Karpas-422 (cell line): Measurements from ENCODE around the gene ATP8A2. TPM values are rescaled to one million over a fixed set of nuclear protein-coding genes. Genes with fewer than 3 reads are reported as not detected.

Experiments
- DNase-seq: peaks from one replicate; pipeline ENCODE4 v3.0.0-alpha.2; 2015
- H2AFZ ChIP-seq: fragments of 200-600 bp; sonication (generic); 2 replicates; pipeline ENCODE4 v1.6.1; 2014; ENCODE audit warnings: antibody characterized with exemption, low read length, mixed read lengths
- H3K27ac ChIP-seq: fragments of 200-600 bp; sonication (generic); 2 replicates; pipeline ENCODE4 v1.5.1; 2014; ENCODE audit warnings: mild to moderate bottlenecking, low read length, moderate library complexity
- H3K27me3 ChIP-seq: fragments of 200-600 bp; sonication (generic); 2 replicates; pipeline ENCODE4 v1.6.1; 2014; ENCODE audit warnings: low read length, mixed read lengths
- H3K36me3 ChIP-seq: fragments of 200-600 bp; sonication (generic); 2 replicates; pipeline ENCODE4 v1.6.1; 2014; ENCODE audit warnings: low read length, mixed read lengths; ENCODE audit not compliant: insufficient read depth
- H3K4me1 ChIP-seq: fragments of 200-600 bp; sonication (generic); 2 replicates; pipeline ENCODE4 v1.6.1; 2014; ENCODE audit warnings: mild to moderate bottlenecking, low read length, mixed read lengths
- H3K4me2 ChIP-seq: fragments of 200-600 bp; sonication (generic); 2 replicates; pipeline ENCODE4 v1.6.1; 2014; ENCODE audit warnings: low read length, low read depth, mild to moderate bottlenecking; ENCODE audit not compliant: poor library complexity, severe bottlenecking
- H3K4me3 ChIP-seq: fragments of 200-600 bp; sonication (generic); 2 replicates; pipeline ENCODE4 v1.5.1; 2014; ENCODE audit warnings: mild to moderate bottlenecking, antibody characterized with exemption, low read length, mixed read lengths
- H3K79me2 ChIP-seq: fragments of 200-600 bp; sonication (generic); 2 replicates; pipeline ENCODE4 v1.6.1; 2014; ENCODE audit warnings: mild to moderate bottlenecking, low read length, mixed read lengths
- H3K9ac ChIP-seq: fragments of 200-600 bp; sonication (generic); 2 replicates; pipeline ENCODE4 v1.6.0; 2014; ENCODE audit warnings: low read length
- H3K9me2 ChIP-seq: fragments of 200-600 bp; sonication (generic), shearing (Covaris generic); replicated peaks from 2 replicates; pipeline ENCODE4 v1.6.0; 2014; ENCODE audit warnings: mild to moderate bottlenecking, low read length, moderate library complexity; ENCODE audit not compliant: insufficient read depth
- H3K9me3 ChIP-seq: fragments of 300-700, 200-600 bp; sonication (generic); 2 replicates; pipeline ENCODE4 v1.6.1; 2014; ENCODE audit warnings: low read length, mixed read lengths
- H4K20me1 ChIP-seq: fragments of 200-600 bp; sonication (generic); 2 replicates; pipeline ENCODE4 v1.6.1; 2014; ENCODE audit warnings: mild to moderate bottlenecking, antibody characterized with exemption, low read length, low read depth; ENCODE audit not compliant: insufficient read depth
- total RNA-seq: library from RNA; depleted of rRNA; stranded (reverse); fragments of >200 nt; shearing (Covaris generic); gene quantifications from 2 replicates; pipeline ENCODE4 v1.2.3, GENCODE V29; 2014; ENCODE audit warnings: low replicate concordance

Gene ATP8A2
- total RNA-seq, 1 experiment from 2014 or later, result not detected

DNA sequence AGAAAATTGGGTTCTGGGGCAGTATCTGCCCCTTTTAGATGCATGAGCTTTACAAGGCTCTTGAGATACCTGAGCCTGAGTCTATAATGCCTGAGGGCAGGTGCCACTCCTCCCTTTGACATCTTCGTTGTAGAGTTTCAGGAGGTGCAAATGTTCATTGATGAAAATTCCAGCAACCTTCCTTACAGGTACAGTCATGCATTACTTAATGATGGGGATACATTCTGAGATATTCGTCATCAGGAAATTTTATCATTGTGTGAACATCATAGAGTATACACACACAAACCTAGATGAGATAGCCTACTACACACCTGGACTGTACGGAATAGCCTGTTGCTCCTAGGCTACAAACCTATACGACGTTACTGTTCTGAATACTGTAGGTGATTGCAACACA lies 370.0 kb downstream of the ATP8A2 start:
- H3K27ac ChIP-seq, result no peak overlapping the region
- H3K79me2 ChIP-seq, result no peaks in the 10 kb centered on the region
- H3K4me1 ChIP-seq, result no peaks in the 10 kb centered on the region
- no peaks in the 10 kb centered on the region for H3K27me3 ChIP-seq
- no peaks in the 10 kb centered on the region for H3K9me3 ChIP-seq
- no peak overlapping the region for H3K4me2 ChIP-seq
- H3K9me2 ChIP-seq, result no peaks in the 10 kb centered on the region
- no peak overlapping the region for H3K9ac ChIP-seq
- no peaks in the 10 kb centered on the region for H3K36me3 ChIP-seq
- no peak overlapping the region for H2AFZ ChIP-seq
- H3K4me3 ChIP-seq, result no peak overlapping the region
- no peak for DNase-seq
- no peaks in the 10 kb centered on the region for H4K20me1 ChIP-seq

DNA sequence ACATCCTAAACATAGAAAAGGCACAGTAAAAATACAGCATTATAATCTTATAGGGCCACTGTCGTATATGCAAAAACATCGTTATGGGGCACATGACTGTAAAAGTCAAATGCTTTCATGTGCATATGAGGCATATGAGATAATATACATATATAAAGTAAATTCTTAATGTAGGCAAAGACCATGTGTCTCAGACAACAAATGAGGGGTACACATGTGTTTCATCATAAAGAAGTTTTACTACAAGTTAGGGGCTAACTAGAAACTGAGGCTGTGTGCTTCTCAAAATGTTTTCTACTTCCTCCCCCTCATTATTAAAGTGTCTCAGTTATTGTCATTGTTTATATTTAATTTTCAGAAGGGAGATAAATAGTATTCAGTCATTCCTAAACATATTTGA lies 370.4 kb downstream of the ATP8A2 start:
- H3K9me2 ChIP-seq, result no peaks in the 10 kb centered on the region
- no peak overlapping the region for H2AFZ ChIP-seq
- no peak overlapping the region for H3K4me3 ChIP-seq
- no peaks in the 10 kb centered on the region for H3K27me3 ChIP-seq
- H4K20me1 ChIP-seq, result no peaks in the 10 kb centered on the region
- H3K27ac ChIP-seq, result no peak overlapping the region
- H3K36me3 ChIP-seq, result no peaks in the 10 kb centered on the region
- DNase-seq, result no peak
- no peaks in the 10 kb centered on the region for H3K79me2 ChIP-seq
- H3K4me2 ChIP-seq, result no peak overlapping the region
- H3K9me3 ChIP-seq, result no peaks in the 10 kb centered on the region
- no peaks in the 10 kb centered on the region for H3K4me1 ChIP-seq
- no peak overlapping the region for H3K9ac ChIP-seq

DNA sequence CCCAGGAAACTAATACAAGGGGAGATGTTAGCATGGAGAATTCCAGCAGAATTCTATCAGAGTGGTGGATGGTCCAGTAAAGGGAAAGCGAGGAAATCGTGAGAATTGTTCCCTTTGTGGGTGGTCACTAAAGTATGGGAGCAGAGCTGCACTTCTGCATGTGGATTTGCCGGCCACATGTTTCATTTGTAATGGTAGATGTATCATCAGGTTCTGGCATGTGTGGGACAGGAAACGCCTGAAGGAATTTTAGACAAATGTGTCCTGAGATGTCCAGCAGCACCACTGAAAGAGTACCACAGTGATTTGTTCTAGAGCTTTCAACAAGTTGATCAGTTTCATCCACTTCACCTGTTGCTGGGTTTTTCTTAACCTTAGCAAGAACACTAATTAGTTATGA lies 371.6 kb downstream of the ATP8A2 start:
- no peaks in the 10 kb centered on the region for H3K4me1 ChIP-seq
- H2AFZ ChIP-seq, result no peak overlapping the region
- no peaks in the 10 kb centered on the region for H3K9me2 ChIP-seq
- no peak overlapping the region for H3K27ac ChIP-seq
- no peak overlapping the region for H3K4me2 ChIP-seq
- DNase-seq, result no peak
- H3K4me3 ChIP-seq, result no peak overlapping the region
- H3K36me3 ChIP-seq, result no peaks in the 10 kb centered on the region
- no peaks in the 10 kb centered on the region for H3K27me3 ChIP-seq
- H3K9me3 ChIP-seq, result no peaks in the 10 kb centered on the region
- no peaks in the 10 kb centered on the region for H4K20me1 ChIP-seq
- H3K9ac ChIP-seq, result no peak overlapping the region
- no peaks in the 10 kb centered on the region for H3K79me2 ChIP-seq

DNA sequence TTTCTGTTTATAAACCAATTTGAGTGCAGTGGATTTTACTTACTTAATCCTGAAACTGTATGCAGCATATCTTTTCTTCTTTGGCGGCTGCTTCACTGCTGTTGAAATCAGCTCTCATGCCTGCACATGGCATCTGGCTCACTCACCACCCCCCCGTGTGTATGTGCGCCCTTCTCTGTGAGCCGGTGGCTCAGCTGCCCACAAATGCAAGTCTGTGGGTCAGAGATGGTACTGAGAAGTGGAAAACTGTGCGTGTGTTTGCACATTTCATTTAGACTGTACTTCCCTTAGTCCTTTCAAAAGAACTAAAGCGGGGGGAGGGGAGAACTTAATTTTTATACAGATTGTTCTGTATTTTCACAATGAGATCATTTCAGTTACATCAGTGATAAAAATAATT lies 372.4 kb downstream of the ATP8A2 start:
- Histone ChIP-seq H3K36me3 (no peaks in the 10 kb centered on the region), H3K79me2 (no peaks in the 10 kb centered on the region), H3K4me3 (no peak overlapping the region), H3K4me1 (no peaks in the 10 kb centered on the region), H2AFZ (no peak overlapping the region), H3K9ac (no peak overlapping the region), H4K20me1 (no peaks in the 10 kb centered on the region), H3K27ac (no peak overlapping the region), H3K9me2 (no peaks in the 10 kb centered on the region), H3K9me3 (no peaks in the 10 kb centered on the region), H3K27me3 (no peaks in the 10 kb centered on the region), H3K4me2 (no peak overlapping the region)
- DNase-seq, result no peak

DNA sequence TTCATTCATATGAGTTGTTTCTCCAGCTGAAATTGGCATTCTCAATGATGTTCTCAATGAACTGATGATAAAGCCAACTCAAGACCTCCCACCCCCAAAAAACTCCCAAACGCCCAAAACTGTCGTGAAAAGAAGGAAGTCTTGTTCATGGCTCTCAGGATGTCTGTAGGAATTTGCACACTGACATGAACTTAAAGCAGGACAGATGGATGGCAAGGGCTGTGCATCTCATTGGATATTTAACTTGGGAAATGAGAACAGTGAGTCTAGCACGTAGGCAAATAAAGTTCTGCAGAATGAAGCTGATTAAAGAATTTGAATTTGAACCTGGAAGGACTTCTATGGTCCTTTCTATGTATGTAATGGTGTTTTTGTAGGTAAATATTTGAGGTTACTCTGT lies 374.4 kb downstream of the ATP8A2 start:
- Histone ChIP-seq H3K9me3 (no peaks in the 10 kb centered on the region), H3K9me2 (no peaks in the 10 kb centered on the region), H4K20me1 (no peaks in the 10 kb centered on the region), H3K4me3 (no peak overlapping the region), H2AFZ (no peak overlapping the region), H3K79me2 (no peaks in the 10 kb centered on the region), H3K27ac (no peak overlapping the region), H3K36me3 (no peaks in the 10 kb centered on the region), H3K4me1 (no peaks in the 10 kb centered on the region), H3K4me2 (no peak overlapping the region), H3K27me3 (no peaks in the 10 kb centered on the region), H3K9ac (no peak overlapping the region)
- no peak for DNase-seq

DNA sequence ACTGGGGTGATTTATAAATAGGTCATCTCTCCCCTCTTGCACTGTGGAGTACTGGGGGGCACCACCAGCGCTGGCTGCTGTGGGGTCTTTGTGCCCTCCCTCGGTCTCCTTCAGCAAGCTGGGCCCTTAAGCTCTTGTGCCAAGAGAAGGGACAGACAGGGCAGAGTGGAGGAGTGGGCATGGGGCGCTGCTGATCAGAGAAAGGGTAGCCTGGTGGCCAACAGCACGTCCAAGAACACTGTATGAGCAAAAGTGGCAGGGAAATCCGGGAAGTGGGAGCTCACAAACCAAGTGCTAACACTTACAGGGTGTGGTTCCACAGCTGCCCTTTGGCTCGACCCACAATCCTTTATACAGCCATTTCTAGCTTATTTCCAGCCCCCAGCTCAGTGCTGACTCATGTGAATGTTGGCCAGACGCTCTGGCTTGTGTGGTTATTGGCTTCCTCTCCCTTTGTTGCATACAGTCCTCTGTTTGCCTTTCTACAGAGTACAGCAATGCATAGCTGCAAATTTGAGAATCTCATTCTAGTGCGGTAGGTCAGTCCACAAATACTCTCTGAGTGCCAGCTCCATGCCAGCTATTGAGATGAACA lies 381.3 kb downstream of the ATP8A2 start:
- no peak for DNase-seq
- Histone ChIP-seq H3K9ac (no peak overlapping the region), H3K4me3 (no peak overlapping the region), H3K9me3 (no peaks in the 10 kb centered on the region), H2AFZ (no peak overlapping the region), H3K27ac (no peak overlapping the region), H3K4me2 (no peak overlapping the region), H3K9me2 (no peaks in the 10 kb centered on the region), H3K36me3 (no peaks in the 10 kb centered on the region), H3K4me1 (no peaks in the 10 kb centered on the region), H4K20me1 (no peaks in the 10 kb centered on the region), H3K27me3 (no peaks in the 10 kb centered on the region), H3K79me2 (no peaks in the 10 kb centered on the region)

DNA sequence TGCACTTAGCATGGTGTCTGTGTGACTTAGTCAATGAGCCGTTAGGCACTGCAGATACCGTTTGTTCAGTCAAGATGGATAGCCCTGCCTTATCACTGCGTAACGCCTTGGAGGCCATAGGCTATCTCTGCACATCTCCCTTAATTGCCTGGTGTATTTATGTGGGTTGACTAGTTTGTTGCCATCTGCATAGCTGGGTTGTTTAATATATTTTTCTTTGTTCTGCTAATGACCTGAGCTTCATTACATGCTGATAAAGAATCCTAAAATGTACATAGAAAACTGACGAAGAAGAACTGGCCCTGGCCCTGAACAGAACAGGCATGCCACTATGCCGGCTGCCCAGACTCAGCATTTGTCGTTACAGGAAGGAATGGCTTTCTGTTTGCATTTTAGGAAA lies 382.2 kb downstream of the ATP8A2 start:
- no peak overlapping the region for H3K4me2 ChIP-seq
- no peak for DNase-seq
- no peaks in the 10 kb centered on the region for H4K20me1 ChIP-seq
- H3K27me3 ChIP-seq, result no peaks in the 10 kb centered on the region
- H2AFZ ChIP-seq, result no peak overlapping the region
- no peaks in the 10 kb centered on the region for H3K9me2 ChIP-seq
- no peaks in the 10 kb centered on the region for H3K9me3 ChIP-seq
- H3K36me3 ChIP-seq, result no peaks in the 10 kb centered on the region
- no peak overlapping the region for H3K9ac ChIP-seq
- no peak overlapping the region for H3K27ac ChIP-seq
- no peaks in the 10 kb centered on the region for H3K79me2 ChIP-seq
- H3K4me1 ChIP-seq, result no peaks in the 10 kb centered on the region
- H3K4me3 ChIP-seq, result no peak overlapping the region

DNA sequence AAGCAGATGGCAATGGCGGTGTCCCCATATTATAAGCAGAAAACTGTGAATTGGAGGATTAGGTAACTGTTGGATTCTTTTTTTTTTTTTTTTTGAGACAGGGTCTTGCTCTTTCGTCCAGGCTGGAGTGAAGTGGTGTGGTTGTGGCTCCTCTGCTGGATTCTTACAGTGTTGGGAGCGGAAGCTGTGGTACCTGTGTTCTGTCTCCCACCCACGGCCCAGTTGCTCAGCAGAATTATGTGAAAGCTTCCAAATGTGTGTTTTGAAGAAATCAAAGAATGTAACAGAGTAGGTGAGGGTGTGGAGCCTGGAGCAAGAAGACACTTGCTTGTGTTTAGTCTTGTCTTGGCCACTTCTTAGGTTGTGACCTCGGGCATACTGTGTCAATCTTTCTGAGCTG lies 384.5 kb downstream of the ATP8A2 start:
- Histone ChIP-seq H3K4me3 (no peak overlapping the region), H3K4me1 (no peaks in the 10 kb centered on the region), H3K27me3 (no peaks in the 10 kb centered on the region), H2AFZ (no peak overlapping the region), H3K36me3 (no peaks in the 10 kb centered on the region), H3K9ac (no peak overlapping the region), H3K79me2 (no peaks in the 10 kb centered on the region), H3K9me2 (no peaks in the 10 kb centered on the region), H3K9me3 (no peaks in the 10 kb centered on the region), H3K4me2 (no peak overlapping the region), H3K27ac (no peak overlapping the region), H4K20me1 (no peaks in the 10 kb centered on the region)
- no peak for DNase-seq

DNA sequence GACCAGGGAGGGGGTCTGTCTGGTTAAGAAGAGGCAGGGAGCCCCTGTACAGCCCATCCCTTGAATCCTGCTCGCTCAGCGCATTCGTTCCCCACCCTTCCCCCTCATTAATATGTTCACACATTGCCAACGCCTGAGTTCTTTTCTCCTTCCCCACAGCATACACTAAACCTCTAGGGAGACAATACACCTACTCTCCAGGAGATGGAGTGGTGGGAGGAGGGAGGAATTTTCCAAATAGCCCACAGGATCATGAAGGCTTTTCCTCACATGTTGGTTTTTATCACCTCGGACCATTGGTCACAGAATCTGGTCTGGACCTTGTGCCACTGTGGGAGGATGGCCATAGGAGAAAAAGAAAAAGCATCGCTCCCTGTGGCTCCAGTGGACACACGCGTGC lies 385.1 kb downstream of the ATP8A2 start:
- no peak overlapping the region for H3K27ac ChIP-seq
- DNase-seq, result no peak
- H3K4me2 ChIP-seq, result no peak overlapping the region
- H3K4me3 ChIP-seq, result no peak overlapping the region
- no peaks in the 10 kb centered on the region for H3K27me3 ChIP-seq
- H3K9me2 ChIP-seq, result no peaks in the 10 kb centered on the region
- no peak overlapping the region for H3K9ac ChIP-seq
- H3K79me2 ChIP-seq, result no peaks in the 10 kb centered on the region
- no peaks in the 10 kb centered on the region for H4K20me1 ChIP-seq
- no peaks in the 10 kb centered on the region for H3K9me3 ChIP-seq
- no peaks in the 10 kb centered on the region for H3K36me3 ChIP-seq
- no peaks in the 10 kb centered on the region for H3K4me1 ChIP-seq
- no peak overlapping the region for H2AFZ ChIP-seq
